GM19467 (cell line): Measurements from ENCODE around the gene R3HCC1L.
"Not testable (repeated sequence)": the region's sequence is repeated elsewhere in the genome, so short reads cannot be mapped to it uniquely, and the experiment has no call there.

Experiments used
- ATAC-seq: cut with Tn5 transposase; IDR thresholded peaks from one replicate; pipeline ENCODE4 v1.9.1; 2021; ENCODE audit warnings: mild to moderate bottlenecking, moderate library complexity; ENCODE audit not compliant: unreplicated experiment

Gene R3HCC1L

GRCh38 chr10:98170249-98171117 lies 36.0 kb downstream of the R3HCC1L start:
- no peak for ATAC-seq

GRCh38 chr10:98172073-98172472 lies 37.6 kb downstream of the R3HCC1L start:
- ATAC-seq: no peak

- ATAC-seq: no peak
Observed at GRCh38 chr10:98172495-98172894, 38.0 kb downstream of the R3HCC1L start.

- no peak for ATAC-seq
Observed at GRCh38 chr10:98173260-98173659, 38.8 kb downstream of the R3HCC1L start.

GRCh38 chr10:98182351-98182915 lies 48.0 kb downstream of the R3HCC1L start:
- not testable (repeated sequence) for ATAC-seq

- ATAC-seq: no peak
Observed at GRCh38 chr10:98186681-98187080, 52.2 kb downstream of the R3HCC1L start.

GRCh38 chr10:98190773-98191172 lies 56.3 kb downstream of the R3HCC1L start:
- not testable (repeated sequence) for ATAC-seq

GRCh38 chr10:98193037-98193436 lies 58.6 kb downstream of the R3HCC1L start:
- no peak for ATAC-seq

GRCh38 chr10:98194633-98195032 lies 60.2 kb downstream of the R3HCC1L start:
- ATAC-seq: no peak

- no peak for ATAC-seq
Observed at GRCh38 chr10:98195120-98195519, 60.7 kb downstream of the R3HCC1L start.

GRCh38 chr10:98196985-98197384 lies 62.5 kb downstream of the R3HCC1L start:
- no peak for ATAC-seq

GRCh38 chr10:98201760-98202159 lies 67.3 kb downstream of the R3HCC1L start:
- no peak for ATAC-seq

- no peak for ATAC-seq
Observed at GRCh38 chr10:98202378-98202777, 67.9 kb downstream of the R3HCC1L start.

GRCh38 chr10:98205351-98205750 lies 70.9 kb downstream of the R3HCC1L start:
- ATAC-seq: no peak

- no peak for ATAC-seq
Observed at GRCh38 chr10:98208925-98209324, 74.5 kb downstream of the R3HCC1L start.

GRCh38 chr10:98209441-98209840 lies 75.0 kb downstream of the R3HCC1L start:
- no peak for ATAC-seq

GRCh38 chr10:98212196-98212595 lies 77.7 kb downstream of the R3HCC1L start:
- no peak for ATAC-seq

GRCh38 chr10:98213740-98214139 lies 79.3 kb downstream of the R3HCC1L start:
- ATAC-seq: no peak

- ATAC-seq: no peak
Observed at GRCh38 chr10:98215373-98215772, 80.9 kb downstream of the R3HCC1L start.

- ATAC-seq: no peak
Observed at GRCh38 chr10:98217801-98218200, 83.3 kb downstream of the R3HCC1L start.

GRCh38 chr10:98223874-98224273 lies 89.4 kb downstream of the R3HCC1L start:
- no peak for ATAC-seq

GRCh38 chr10:98224509-98224908 lies 90.1 kb downstream of the R3HCC1L start:
- no peak for ATAC-seq
